Aorta (tissue), 5 donors: ENCODE measurements around the gene HSF2. TPM values are rescaled to one million over a fixed set of nuclear protein-coding genes. Genes with fewer than 3 reads are reported as not detected.

ENCODE experiments used
- ATAC-seq: fragments of 200-7000 bp; cut with Tn5 transposase; one replicate; pipeline ENCODE4 v1.9.1; 2022; ENCODE audit warnings: moderate library complexity; ENCODE audit not compliant: low FRiP score
- DNase-seq, 2 donors: peaks; one replicate each; pipeline ENCODE4 v3.0.0-alpha.2; 2020
- H3K27ac ChIP-seq, 2 donors: one replicate each; pipeline ENCODE4 v1.5.1; 2013; ENCODE audit warnings: low read length in 2 of 2, mild to moderate bottlenecking in 2 of 2, moderate library complexity in 2 of 2, control low read depth in 1 of 2, inconsistent platforms in 1 of 2, low read depth in 1 of 2
- H3K27me3 ChIP-seq, 2 donors: one replicate each; pipeline ENCODE4 v1.6.1; 2013; ENCODE audit warnings: control low read depth in 1 of 2, low read length in 1 of 2, mild to moderate bottlenecking in 1 of 2, moderate library complexity in 1 of 2; ENCODE audit not compliant: insufficient read depth in 2 of 2, control insufficient read depth in 1 of 2
- H3K36me3 ChIP-seq, 2 donors: one replicate each; pipeline ENCODE4 v1.6.1; 2013; ENCODE audit warnings: control low read depth in 1 of 2, low read length in 1 of 2, mild to moderate bottlenecking in 1 of 2; ENCODE audit not compliant: insufficient read depth in 2 of 2, control insufficient read depth in 1 of 2
- H3K4me1 ChIP-seq, 2 donors: one replicate each; pipeline ENCODE4 v1.6.1; 2013; ENCODE audit warnings: low read length in 2 of 2, control low read depth in 1 of 2, mild to moderate bottlenecking in 1 of 2, moderate library complexity in 1 of 2; ENCODE audit not compliant: insufficient read depth in 2 of 2, control insufficient read depth in 1 of 2
- H3K4me3 ChIP-seq, 2 donors: one replicate each; pipeline ENCODE4 v1.5.1; 2013; ENCODE audit warnings: low read length in 2 of 2, control low read depth in 1 of 2, mild to moderate bottlenecking in 1 of 2
- H3K9me3 ChIP-seq: one replicate; pipeline ENCODE4 v1.6.1; 2013; ENCODE audit warnings: mild to moderate bottlenecking, low read length; ENCODE audit not compliant: control insufficient read depth
- WGBS, 2 donors: extraction: QIAGEN DNeasy Blood & Tissue Kit; methylation state at CpG; one replicate each; pipeline ENCODE4 v1.1.7; 2013; 5-methylcytosine and 5-hydroxymethylcytosine counted together
- intact Hi-C, 2 donors: fragments of 100-400 bp; cut with DNase I; formaldehyde crosslinking; loops; one replicate each; pipeline versions ENCODE4 v1.14.2 to v1.15.0; 2022
- polyA plus RNA-seq, 2 donors: library from polyadenylated mRNA; stranded (reverse); fragments of 200-250 nt; gene quantifications; one replicate each; pipeline ENCODE4 v1.2.3, GENCODE V29; 2013
- total RNA-seq, 2 donors: library from RNA; stranded (reverse); fragmentation: NEBNext Ultra II Directional; extraction: Animal tissue kit (Norgen Biotek cat#: 25700); gene quantifications; one replicate each; pipeline ENCODE4 v1.2.1, GENCODE V29; 2021
- donor health status: healthy with polysubstance abuse.
- donor health status: Bipolar disorder and iron deficiency.
- donor health status: DM: no; HTN: no; CAD: no.
- donor health status: DM: no; HTN: no; CAD: no.
- donor health status: DM: yes; HTN: yes; CAD: no.

The HSF2 gene
- total and polyA plus RNA-seq, 4 donors = 6.8 to 13.9 (median 10.6) TPM

DNA sequence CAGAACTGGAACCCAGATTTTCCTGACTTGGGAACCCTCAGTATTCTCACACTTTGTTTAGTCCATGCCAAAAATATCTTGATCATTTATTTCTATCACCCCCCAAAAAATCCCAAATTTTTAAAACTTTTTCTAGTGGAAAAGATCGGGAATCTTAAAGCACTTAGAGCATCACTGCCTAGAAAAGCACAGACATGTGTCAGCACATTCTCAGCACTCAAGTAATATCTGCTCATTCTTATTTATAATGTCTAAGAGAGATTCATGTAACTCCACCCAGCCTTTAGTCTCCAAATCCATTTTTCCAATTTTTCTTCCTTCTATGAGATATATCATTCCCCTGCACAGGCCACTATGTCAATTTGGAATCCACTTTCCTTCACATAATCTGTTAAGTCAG, 29.9 kb upstream of the HSF2 start:
- DNase-seq = no peak
- H3K27me3 ChIP-seq = peaks cover 0 to 2% of the 10 kb centered on the region in 2 donors
- ATAC-seq = no peak
- intact Hi-C loops = no loop called here
- no peaks in the 10 kb centered on the region for H3K4me1 ChIP-seq
- no peaks in the 10 kb centered on the region for H3K9me3 ChIP-seq
- H3K36me3 ChIP-seq = no peaks in the 10 kb centered on the region
- no peak overlapping the region for H3K4me3 ChIP-seq
- WGBS, 2 donors = 29 to 32% methylated on average over 1 of the region's 1 CpG
- H3K27ac ChIP-seq = no peak overlapping the region

DNA sequence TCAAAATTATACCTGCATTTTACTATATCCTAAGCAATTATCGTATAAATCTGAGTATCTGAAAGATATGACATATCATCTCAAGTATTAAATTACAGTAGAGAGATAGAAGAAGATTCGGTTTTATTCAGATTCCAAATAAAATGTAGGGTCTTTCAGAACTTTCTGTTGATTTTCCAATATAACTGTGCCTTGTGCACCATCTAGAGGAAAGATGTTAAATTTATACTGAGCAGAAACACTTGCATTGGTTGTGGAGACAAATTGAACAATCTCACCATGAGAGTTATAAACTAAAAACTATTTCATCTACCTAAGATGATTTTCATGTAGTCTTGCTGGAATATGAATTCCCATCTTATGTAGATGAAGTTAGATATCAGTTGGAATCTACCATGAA, 26.8 kb upstream of the HSF2 start:
- H3K9me3 ChIP-seq = no peaks in the 10 kb centered on the region
- whole genome bisulfite sequencing, 2 donors = 12 to 23% methylated on average over 2 of the region's 2 CpGs
- intact Hi-C loops = no loop called here

DNA sequence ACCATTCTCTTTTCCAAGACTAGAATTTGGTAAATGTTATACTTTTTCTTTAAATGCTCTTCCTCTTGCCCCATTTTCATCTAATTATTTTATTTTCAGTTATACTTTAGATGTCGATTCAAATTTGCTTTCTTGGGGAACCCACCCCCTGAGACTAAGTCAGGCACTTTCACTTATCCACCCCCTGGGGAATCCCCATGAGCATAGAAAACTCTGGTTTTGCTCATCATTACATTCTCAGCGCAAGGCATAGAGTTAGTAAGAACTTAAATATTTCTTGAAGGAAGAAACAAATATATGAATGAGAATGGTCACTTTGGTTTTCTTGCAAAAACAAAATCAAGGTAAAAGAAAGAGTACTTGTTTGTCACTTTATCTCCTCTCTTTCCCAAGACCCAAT, 25.1 kb upstream of the HSF2 start:
- DNase-seq (no peak), ATAC-seq (no peak)
- intact Hi-C loops = no loop called here
- peaks cover 0 to 2% of the 10 kb centered on the region in 2 donors for H3K27me3 ChIP-seq
- H3K36me3 ChIP-seq = no peaks in the 10 kb centered on the region
- H3K9me3 ChIP-seq = no peaks in the 10 kb centered on the region
- no peaks in the 10 kb centered on the region for H3K4me1 ChIP-seq
- H3K27ac ChIP-seq = no peak overlapping the region
- no peak overlapping the region for H3K4me3 ChIP-seq
- WGBS, 2 donors = 92 to 93% methylated on average over 2 of the region's 2 CpGs

More for the DNA sequence above, 26.8 kb upstream of the HSF2 start:
- Histone ChIP-seq H3K36me3 (no peaks in the 10 kb centered on the region), H3K27me3 (peaks cover 0 to 2% of the 10 kb centered on the region in 2 donors), H3K4me3 (no peak overlapping the region), H3K27ac (no peak overlapping the region), H3K4me1 (no peaks in the 10 kb centered on the region)
- DNase-seq (no peak), ATAC-seq (no peak)

DNA sequence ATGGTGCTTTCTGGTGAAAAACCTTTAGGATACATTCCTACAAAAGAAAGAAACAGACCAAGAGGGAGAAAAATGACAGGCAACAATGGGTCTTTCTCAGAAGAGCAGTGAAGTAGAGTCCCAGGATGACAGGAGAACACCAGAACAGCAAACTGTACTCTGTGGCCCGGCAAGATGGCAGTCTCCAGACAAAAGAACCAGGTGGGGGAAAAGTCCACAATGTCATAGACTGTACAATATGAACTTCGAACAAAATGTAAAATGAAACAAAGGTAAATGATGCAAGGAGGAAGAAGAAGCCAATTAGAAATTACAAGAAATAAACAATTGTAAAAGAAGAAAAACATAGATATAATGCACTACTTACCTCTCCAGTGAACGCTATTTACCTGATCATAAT, 23.2 kb upstream of the HSF2 start:
- 71 to 73% methylated on average over 3 of the region's 3 CpGs for WGBS, 2 donors
- DNase-seq = no peak
- Histone ChIP-seq H3K27ac (no peak overlapping the region), H3K4me3 (no peak overlapping the region), H3K9me3 (no peaks in the 10 kb centered on the region), H3K36me3 (no peaks in the 10 kb centered on the region), H3K27me3 (peaks cover 0 to 2% of the 10 kb centered on the region in 2 donors), H3K4me1 (no peaks in the 10 kb centered on the region)
- intact Hi-C loops = no loop called here
- no peak for ATAC-seq

DNA sequence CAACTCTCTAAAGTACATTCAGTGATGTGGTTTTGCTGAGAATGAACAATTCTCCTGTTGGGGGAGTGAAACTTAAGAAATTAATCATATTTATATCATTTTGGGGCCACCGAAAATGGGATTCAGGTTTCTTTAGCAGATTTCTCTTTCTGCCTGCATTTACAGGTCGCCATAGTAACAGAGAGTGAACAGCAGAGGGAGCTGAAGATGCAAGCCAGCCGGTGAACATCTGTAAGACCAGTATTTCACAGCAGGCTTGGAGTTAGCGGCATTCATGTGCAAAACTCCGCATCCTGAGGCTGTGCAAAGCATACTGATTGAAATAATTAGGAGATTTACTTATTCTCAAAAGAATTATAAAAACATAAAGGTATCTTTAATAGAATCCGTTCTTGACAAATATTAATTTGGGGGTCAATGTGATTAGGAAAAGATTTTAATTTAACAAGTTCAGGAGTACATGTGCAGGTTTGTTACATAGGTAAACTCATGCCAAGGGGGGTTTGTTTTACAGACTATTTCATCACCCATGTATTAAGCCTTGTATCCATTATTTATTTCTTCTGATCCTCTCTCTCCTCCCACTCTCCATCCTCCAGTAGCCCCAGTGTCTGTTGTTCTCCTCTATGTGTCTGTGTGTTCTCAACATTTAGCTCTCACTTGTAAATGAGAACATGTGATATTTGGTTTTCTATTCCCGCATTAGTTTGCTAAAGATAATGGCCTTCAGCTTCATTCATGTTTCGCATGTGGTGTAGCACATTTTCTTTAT, 17.8 kb upstream of the HSF2 start:
- no peaks in the 10 kb centered on the region for H3K4me1 ChIP-seq
- 19 to 20% methylated on average over 8 of the region's 8 CpGs for WGBS, 2 donors
- no peaks in the 10 kb centered on the region for H3K36me3 ChIP-seq
- intact Hi-C loops = loop anchor here (5.0 kb wide), 1 partner anchor 151 kb away; no protein-coding TSS in a partner anchor
- DNase-seq (peak in 1 of 2 donors; percentile 55), ATAC-seq (peak; percentile 76)
- no peak overlapping the region for H3K27ac ChIP-seq
- no peaks in the 10 kb centered on the region for H3K27me3 ChIP-seq
- no peaks in the 10 kb centered on the region for H3K9me3 ChIP-seq
- H3K4me3 ChIP-seq = no peak overlapping the region

DNA sequence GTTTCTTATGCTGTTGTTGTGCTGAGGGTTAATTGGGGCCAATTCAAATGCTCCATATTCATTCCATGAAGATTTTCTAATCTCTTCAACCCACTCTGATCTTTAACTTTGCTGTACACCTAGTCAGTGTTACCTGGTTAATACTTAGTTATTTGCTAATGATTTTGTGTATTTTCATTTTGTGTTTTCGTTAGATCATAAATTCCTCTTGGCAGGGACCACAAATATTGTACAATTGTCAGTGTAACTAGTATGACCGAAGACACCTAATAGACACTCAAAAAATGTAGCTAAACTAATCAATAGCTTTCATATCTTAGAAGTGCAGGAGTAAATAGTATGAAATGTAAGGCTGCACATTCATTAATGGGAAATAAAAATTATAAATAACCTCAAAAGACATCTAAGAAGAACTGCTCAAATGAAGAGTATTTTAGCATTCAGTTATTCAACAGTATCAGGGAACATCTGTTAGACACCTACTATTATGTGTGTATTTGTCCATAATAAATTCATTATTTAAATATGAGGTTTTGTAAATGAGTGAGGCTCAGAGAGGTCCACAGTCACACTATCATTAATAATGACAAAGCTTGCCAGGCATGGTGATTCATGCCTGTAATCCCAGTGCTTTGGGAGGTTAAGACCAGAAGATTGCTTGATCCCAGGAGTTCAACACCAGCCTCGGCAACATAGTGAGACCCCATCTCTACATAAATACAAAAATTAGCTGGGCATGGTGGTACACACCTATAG, 13.4 kb upstream of the HSF2 start:
- Histone ChIP-seq H3K36me3 (no peaks in the 10 kb centered on the region), H3K4me1 (no peaks in the 10 kb centered on the region), H3K9me3 (no peaks in the 10 kb centered on the region), H3K4me3 (no peak overlapping the region), H3K27ac (no peak overlapping the region), H3K27me3 (no peaks in the 10 kb centered on the region)
- DNase-seq (no peak), ATAC-seq (no peak)
- intact Hi-C loops = no loop called here
- 62 to 75% methylated on average over 3 of the region's 3 CpGs for WGBS, 2 donors

DNA sequence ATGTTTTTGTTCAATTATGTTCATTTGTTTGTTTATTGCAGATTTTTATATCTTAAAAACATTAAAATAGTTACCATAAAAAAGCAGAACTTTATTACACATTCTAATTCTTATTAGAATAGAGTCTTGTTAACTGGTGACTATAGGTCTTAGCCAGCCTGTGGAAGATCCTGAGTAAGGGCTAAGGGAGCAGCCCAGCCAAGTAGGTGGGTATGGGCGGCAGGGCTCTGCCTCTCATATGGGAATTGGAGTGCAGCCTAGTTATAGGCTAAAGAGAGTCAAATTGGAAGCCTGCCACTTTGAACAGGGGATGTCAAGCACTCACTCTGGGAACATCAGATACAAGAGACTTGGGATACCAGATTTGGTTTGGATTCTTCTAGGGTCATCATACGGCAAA, 10.5 kb upstream of the HSF2 start:
- H3K27me3 ChIP-seq = no peaks in the 10 kb centered on the region
- no peak for ATAC-seq
- intact Hi-C loops = no loop called here
- 86 to 92% methylated on average over 2 of the region's 2 CpGs for WGBS, 2 donors
- no peaks in the 10 kb centered on the region for H3K9me3 ChIP-seq
- DNase-seq = peak in 1 of 2 donors; percentile 37
- no peak overlapping the region for H3K27ac ChIP-seq
- H3K4me3 ChIP-seq = no peak overlapping the region
- H3K4me1 ChIP-seq = no peaks in the 10 kb centered on the region
- no peaks in the 10 kb centered on the region for H3K36me3 ChIP-seq

DNA sequence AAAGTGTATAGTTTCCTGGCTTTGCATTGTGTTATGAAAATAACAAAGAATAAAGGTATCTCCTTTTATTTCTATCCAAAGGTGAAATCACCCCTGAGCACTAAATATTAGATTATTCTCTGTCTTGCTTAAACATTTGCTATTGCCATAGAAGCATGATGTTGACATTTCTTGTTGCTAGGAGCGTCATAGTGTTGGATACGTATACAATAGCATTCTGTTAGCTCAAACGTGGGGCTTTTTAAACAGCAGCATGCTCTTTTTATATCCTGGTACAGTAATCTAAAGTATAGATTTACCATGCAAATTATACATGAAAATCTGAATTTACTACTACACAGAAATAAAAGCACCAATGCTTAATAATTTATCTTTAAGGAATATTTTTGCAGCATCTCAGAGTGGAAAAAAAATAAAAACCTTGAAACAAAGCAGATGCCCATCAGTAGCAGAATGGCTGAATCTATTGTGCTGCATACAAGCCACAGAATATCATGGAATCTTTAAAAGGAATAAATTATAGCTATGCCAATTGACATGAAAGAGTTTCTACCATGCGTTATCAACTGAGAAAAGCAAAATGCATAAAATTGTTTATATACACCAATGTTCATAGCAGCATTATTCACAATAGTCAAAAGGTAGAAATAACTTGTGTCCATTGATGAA, 9.6 kb upstream of the HSF2 start:
- ATAC-seq = no peak
- DNase-seq = no peak
- no peaks in the 10 kb centered on the region for H3K27me3 ChIP-seq
- intact Hi-C loops = no loop called here
- WGBS, 2 donors = 45 to 51% methylated on average over 4 of the region's 4 CpGs
- no peak overlapping the region for H3K4me3 ChIP-seq
- H3K9me3 ChIP-seq = no peaks in the 10 kb centered on the region
- no peaks in the 10 kb centered on the region for H3K4me1 ChIP-seq
- no peaks in the 10 kb centered on the region for H3K36me3 ChIP-seq
- H3K27ac ChIP-seq = no peak overlapping the region
